Measurements from ENCODE around the gene NLRP12. TPM values are rescaled to one million over a fixed set of nuclear protein-coding genes. Genes with fewer than 3 reads are reported as not detected.
"Not testable (repeated sequence)": the region's sequence is repeated elsewhere in the genome, so short reads cannot be mapped to it uniquely, and the experiment has no call there.

NLRP12 gene
- total RNA-seq, 3 donors from 2014 or later, result not detected

DNA sequence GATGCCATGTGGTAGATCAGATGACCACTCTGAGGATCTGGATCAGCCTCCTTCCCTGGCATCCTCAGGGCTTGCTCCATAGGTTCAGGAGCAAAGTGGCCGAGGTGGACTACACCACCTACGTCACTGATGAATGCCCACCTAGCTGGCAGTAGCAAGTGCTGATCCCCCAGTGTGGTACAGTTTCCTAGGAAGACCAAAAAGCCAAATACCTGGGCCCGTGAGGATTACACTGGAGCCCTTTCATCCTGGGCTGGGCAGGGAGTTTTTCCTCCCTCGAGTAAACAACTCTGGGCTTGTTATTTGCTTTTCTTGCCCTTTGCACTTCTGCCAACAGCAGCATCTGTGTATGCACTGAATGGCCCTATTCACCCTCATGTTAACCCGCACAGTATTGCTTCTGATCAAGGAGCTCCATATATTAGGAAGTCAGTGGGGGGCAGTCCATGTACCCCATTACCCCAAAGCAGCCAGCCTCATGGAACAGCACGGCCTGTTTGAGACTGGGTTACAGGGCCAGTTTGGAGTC is 40.3 kb upstream of the NLRP12 start:
- H3K36me3 Mint-ChIP-seq (ENCODE audit: insufficient read depth), result no peaks in the 10 kb centered on the region
- no peak overlapping the region for H3K4me3 Mint-ChIP-seq
- DNase-seq, result no peak
- no peak for ATAC-seq
- H3K4me1 Mint-ChIP-seq (ENCODE audit: low read depth), result peaks cover 25% of the 10 kb centered on the region
- no peaks in the 10 kb centered on the region for H3K9me3 Mint-ChIP-seq
- no peaks in the 10 kb centered on the region for H3K27me3 Mint-ChIP-seq (ENCODE audit: low read depth)

GRCh38 chr19:53853707-53854106 is 29.6 kb upstream of the NLRP12 start:
- no peaks in the 10 kb centered on the region for H3K9me3 Mint-ChIP-seq
- DNase-seq (no peak), ATAC-seq (peak in 1 of 2 donors; percentile 30)
- H3K27me3 Mint-ChIP-seq (ENCODE audit: low read depth), result peaks cover 26% of the 10 kb centered on the region
- no peak overlapping the region for H3K4me3 Mint-ChIP-seq
- no peaks in the 10 kb centered on the region for H3K36me3 Mint-ChIP-seq (ENCODE audit: insufficient read depth)
- H3K4me1 Mint-ChIP-seq (ENCODE audit: low read depth), result peaks cover 6% of the 10 kb centered on the region

DNA sequence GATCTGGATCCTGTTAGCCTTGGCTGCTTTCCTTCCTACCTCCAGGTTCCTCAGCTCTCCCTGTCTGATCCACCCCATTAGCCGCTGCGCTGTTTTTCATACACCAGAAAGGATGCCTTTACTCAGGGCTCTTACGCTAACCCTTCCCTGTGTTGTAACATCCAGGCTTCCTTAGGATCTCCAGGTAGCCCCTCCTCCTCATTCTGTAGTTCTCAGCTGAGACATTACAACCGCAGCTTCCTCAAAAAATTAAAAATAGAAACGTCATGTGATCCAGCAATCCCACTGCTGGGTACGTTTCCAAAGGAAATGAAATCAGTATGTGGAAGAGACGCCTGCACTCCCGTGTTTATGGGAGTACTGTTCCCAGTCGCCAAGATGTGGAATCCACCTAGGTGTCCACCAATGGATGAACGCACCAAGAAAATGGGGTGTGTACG is 25.1 kb upstream of the NLRP12 start:
- DNase-seq (no peak), ATAC-seq (no peak)
- peaks cover 31% of the 10 kb centered on the region for H3K27me3 Mint-ChIP-seq (ENCODE audit: low read depth)
- H3K4me1 Mint-ChIP-seq (ENCODE audit: low read depth), result peaks cover 6% of the 10 kb centered on the region
- H3K4me3 Mint-ChIP-seq, result no peak overlapping the region
- H3K36me3 Mint-ChIP-seq (ENCODE audit: insufficient read depth), result no peaks in the 10 kb centered on the region
- no peaks in the 10 kb centered on the region for H3K9me3 Mint-ChIP-seq

GRCh38 chr19:53847555-53847954 is 23.4 kb upstream of the NLRP12 start:
- no peak for ATAC-seq
- Mint-ChIP-seq H3K9me3 (no peaks in the 10 kb centered on the region), H3K36me3 (ENCODE audit: insufficient read depth) (no peaks in the 10 kb centered on the region), H3K4me3 (no peak overlapping the region), H3K27me3 (ENCODE audit: low read depth) (peaks cover 27% of the 10 kb centered on the region), H3K4me1 (ENCODE audit: low read depth) (peaks cover 4% of the 10 kb centered on the region)
- DNase-seq, result no peak

DNA sequence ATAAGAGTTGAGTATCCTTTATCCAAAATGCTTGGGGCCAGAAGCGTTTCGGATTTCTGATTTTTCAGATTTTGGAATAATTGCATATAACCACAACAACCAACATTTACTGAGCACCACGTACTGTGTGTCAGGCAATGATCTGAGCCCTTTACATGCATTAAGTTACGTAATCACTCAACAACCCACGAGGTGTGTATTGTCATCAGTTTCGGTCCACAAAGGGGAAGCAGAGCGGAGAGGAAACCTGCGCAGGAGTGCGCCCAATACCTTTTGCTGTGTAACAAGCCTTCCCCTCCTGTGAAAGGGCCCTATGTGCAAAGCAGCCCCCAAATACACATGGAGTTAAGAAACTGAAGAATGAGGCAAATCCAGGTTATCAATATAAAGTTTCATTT is 20.7 kb upstream of the NLRP12 start:
- peaks cover 17% of the 10 kb centered on the region for H3K27me3 Mint-ChIP-seq (ENCODE audit: low read depth)

GRCh38 chr19:53840914-53841313 is 16.8 kb upstream of the NLRP12 start:
- DNase-seq; H3K36me3 Mint-ChIP-seq (ENCODE audit: insufficient read depth); H3K9me3 Mint-ChIP-seq; H3K4me1 Mint-ChIP-seq (ENCODE audit: low read depth); H3K4me3 Mint-ChIP-seq; ATAC-seq; H3K27me3 Mint-ChIP-seq (ENCODE audit: low read depth): not testable (repeated sequence)

More for the DNA sequence above, 20.7 kb upstream of the NLRP12 start:
- no peak for ATAC-seq
- no peak for DNase-seq
- no peak overlapping the region for H3K4me3 Mint-ChIP-seq
- H3K36me3 Mint-ChIP-seq (ENCODE audit: insufficient read depth), result no peaks in the 10 kb centered on the region
- H3K4me1 Mint-ChIP-seq (ENCODE audit: low read depth), result peaks cover 5% of the 10 kb centered on the region
- no peaks in the 10 kb centered on the region for H3K9me3 Mint-ChIP-seq

DNA sequence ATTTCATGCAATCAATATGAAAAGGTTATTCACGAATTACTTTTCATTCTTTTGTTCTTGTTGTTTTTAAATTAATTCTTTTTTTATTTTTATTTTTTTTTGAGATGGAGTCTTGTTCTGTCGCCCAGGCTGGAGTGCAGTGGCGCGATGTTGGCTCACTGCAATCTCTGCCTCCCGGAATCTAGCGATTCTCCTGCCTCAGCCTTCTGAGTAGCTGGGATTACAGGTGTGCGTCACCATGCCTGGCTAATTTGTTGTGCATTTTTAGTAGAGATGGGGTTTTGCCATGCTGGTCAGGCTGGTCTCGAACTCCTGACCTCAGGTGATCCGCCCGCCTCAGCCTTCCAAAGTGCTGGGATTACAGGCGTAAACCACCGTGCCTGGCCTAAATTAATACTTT is 16.1 kb upstream of the NLRP12 start:
- not testable (repeated sequence) for H3K4me3 Mint-ChIP-seq; H3K9me3 Mint-ChIP-seq; H3K4me1 Mint-ChIP-seq (ENCODE audit: low read depth); H3K36me3 Mint-ChIP-seq (ENCODE audit: insufficient read depth); H3K27me3 Mint-ChIP-seq (ENCODE audit: low read depth); DNase-seq; ATAC-seq

DNA sequence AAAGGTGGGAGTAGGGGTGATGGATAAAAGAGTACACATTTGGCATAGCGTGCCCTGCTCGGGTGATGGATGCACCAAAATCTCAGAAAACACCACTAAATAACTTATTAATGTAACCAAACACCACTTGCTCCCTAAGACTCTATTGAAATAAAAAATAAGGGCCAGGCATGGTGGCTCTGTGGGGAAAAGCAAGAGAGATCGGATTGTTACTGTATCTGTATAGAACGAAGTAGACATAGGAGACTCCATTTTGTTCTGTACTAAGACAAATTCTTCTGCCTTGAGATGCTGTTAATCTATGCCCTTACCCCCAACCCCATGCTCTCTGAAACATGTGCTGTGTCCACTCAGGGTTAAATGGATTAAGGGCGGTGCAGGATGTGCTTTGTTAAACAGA is 14.3 kb upstream of the NLRP12 start:
- not testable (repeated sequence) for DNase-seq; H3K4me1 Mint-ChIP-seq (ENCODE audit: low read depth); H3K36me3 Mint-ChIP-seq (ENCODE audit: insufficient read depth); ATAC-seq; H3K9me3 Mint-ChIP-seq; H3K4me3 Mint-ChIP-seq
- H3K27me3 Mint-ChIP-seq (ENCODE audit: low read depth), result peaks cover 13% of the 10 kb centered on the region

GRCh38 chr19:53832861-53833260 is 8.7 kb upstream of the NLRP12 start:
- not testable (repeated sequence) for H3K9me3 Mint-ChIP-seq

DNA sequence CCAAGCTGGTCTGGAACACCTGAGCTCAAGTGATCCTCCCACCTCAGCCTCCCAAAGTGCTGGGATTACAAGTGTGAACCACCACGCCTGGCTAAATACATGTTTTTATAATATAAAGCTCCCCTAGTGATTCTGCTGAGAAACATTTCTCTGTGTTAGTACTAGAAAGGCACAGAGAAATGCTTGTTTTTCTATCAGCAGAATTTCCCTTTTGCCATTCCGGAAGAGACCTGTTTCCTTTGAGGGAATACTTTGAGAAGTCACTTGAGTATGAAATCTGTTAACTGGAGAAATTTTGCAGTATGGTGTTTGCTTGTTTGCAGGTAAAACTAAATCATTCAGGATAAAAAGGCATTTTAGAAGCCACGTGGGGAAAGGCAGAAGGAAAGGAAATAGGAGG is 4.4 kb upstream of the NLRP12 start:
- Mint-ChIP-seq H3K36me3 (ENCODE audit: insufficient read depth) (no peaks in the 10 kb centered on the region), H3K9me3 (no peaks in the 10 kb centered on the region), H3K4me3 (no peak overlapping the region), H3K4me1 (ENCODE audit: low read depth) (no peaks in the 10 kb centered on the region), H3K27me3 (ENCODE audit: low read depth) (peaks cover 50% of the 10 kb centered on the region)
- ATAC-seq, result no peak
- DNase-seq, result no peak

More at GRCh38 chr19:53832861-53833260, 8.7 kb upstream of the NLRP12 start:
- not testable (repeated sequence) for H3K4me1 Mint-ChIP-seq (ENCODE audit: low read depth); ATAC-seq; H3K4me3 Mint-ChIP-seq; DNase-seq; H3K36me3 Mint-ChIP-seq (ENCODE audit: insufficient read depth)
- H3K27me3 Mint-ChIP-seq (ENCODE audit: low read depth), result peaks cover 44% of the 10 kb centered on the region

- H3K36me3 Mint-ChIP-seq (ENCODE audit: insufficient read depth), result no peaks in the 10 kb centered on the region
- no peaks in the 10 kb centered on the region for H3K4me1 Mint-ChIP-seq (ENCODE audit: low read depth)
- DNase-seq (no peak), ATAC-seq (no peak)
- H3K9me3 Mint-ChIP-seq, result no peaks in the 10 kb centered on the region
- H3K27me3 Mint-ChIP-seq (ENCODE audit: low read depth), result peaks cover 36% of the 10 kb centered on the region
- no peak overlapping the region for H3K4me3 Mint-ChIP-seq
Measured at GRCh38 chr19:53826876-53827275, 2.8 kb upstream of the NLRP12 start.

DNA sequence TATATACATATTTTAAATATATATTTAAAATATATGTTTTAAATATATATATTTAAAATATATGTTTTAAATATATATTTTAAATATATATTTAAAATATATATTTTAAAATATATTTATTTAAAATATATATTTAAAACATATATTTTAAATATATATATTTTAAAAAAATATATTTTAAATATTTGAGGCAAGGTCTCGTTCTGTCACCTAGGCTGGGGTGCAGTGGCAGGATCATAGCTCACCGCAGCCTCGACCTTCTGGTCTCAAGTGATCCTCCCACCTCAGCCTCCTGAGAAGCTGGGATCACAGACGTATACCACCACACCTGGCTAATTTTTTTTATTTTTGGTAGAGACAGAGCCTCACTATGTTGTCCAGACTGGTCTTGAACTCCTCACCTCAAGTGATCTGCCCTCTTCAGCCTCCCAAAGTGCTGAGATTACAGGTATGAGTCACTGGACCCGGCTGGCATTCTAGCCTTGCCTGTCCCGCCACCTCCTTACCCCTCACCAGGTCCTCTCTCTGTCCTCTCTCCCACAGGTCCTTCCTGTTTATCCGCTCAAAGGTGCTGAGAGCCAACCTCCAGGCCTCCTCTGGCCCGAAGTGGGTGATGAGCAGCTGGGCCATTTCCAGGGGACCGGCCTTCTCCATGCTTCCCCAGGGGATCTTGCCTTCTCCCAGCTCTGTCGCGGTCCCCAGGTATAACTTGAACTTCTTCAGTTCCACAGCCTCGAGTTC is 564 bp downstream of the NLRP12 start:
- DNase-seq (no peak), ATAC-seq (no peak)
- Mint-ChIP-seq H3K27me3 (ENCODE audit: low read depth) (peaks cover 25% of the 10 kb centered on the region), H3K4me3 (no peak overlapping the region), H3K4me1 (ENCODE audit: low read depth) (no peaks in the 10 kb centered on the region), H3K9me3 (no peaks in the 10 kb centered on the region), H3K36me3 (ENCODE audit: insufficient read depth) (no peaks in the 10 kb centered on the region)

DNA sequence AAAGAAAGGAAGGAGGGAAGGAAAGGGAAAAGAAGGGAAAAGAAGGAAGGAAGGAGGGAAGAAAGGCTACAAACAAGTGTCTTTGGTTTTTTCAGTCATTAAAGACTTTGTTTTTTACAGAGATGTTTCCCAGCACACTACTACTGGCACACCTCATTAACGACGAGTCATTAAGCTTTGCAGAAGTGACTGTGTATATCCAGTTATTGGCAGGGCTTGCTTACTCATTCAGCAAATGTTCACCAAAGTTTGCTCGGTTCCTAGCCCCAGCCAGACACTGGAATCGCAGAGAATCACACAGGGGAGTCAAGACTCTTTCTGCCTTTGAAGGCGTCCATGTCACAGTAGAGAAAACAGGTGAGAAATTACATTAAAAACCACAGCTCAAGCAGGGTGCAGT is 4.3 kb downstream of the NLRP12 start:
- Mint-ChIP-seq H3K27me3 (ENCODE audit: low read depth) (peaks cover 16% of the 10 kb centered on the region), H3K9me3 (no peaks in the 10 kb centered on the region)

DNA sequence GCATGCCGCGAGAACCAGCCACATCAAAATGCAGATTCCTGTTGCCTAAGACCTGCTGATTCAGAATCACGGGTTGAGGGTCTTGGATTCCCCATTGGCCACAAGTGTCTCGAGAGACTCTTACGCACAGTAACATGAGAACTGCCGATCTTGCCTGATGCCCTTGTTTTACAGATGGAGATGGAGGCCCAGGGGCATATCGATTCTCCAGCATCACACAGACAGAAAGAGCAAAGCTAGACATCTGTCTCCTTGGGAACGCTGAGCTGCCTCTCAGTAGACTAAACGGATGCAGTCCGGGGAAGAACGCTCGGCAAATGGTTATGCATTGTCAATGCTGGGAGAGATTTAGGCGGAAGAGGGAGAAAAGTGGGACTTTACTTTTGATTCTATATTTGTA is 5.4 kb downstream of the NLRP12 start:
- no peak overlapping the region for H3K4me3 Mint-ChIP-seq
- ATAC-seq (no peak), DNase-seq (no peak)
- H3K27me3 Mint-ChIP-seq (ENCODE audit: low read depth), result peaks cover 6% of the 10 kb centered on the region
- no peaks in the 10 kb centered on the region for H3K9me3 Mint-ChIP-seq
- H3K4me1 Mint-ChIP-seq (ENCODE audit: low read depth), result no peaks in the 10 kb centered on the region
- H3K36me3 Mint-ChIP-seq (ENCODE audit: insufficient read depth), result no peaks in the 10 kb centered on the region

More for the DNA sequence above, 4.3 kb downstream of the NLRP12 start:
- ATAC-seq (no peak), DNase-seq (no peak)
- no peaks in the 10 kb centered on the region for H3K36me3 Mint-ChIP-seq (ENCODE audit: insufficient read depth)
- no peaks in the 10 kb centered on the region for H3K4me1 Mint-ChIP-seq (ENCODE audit: low read depth)
- no peak overlapping the region for H3K4me3 Mint-ChIP-seq

DNA sequence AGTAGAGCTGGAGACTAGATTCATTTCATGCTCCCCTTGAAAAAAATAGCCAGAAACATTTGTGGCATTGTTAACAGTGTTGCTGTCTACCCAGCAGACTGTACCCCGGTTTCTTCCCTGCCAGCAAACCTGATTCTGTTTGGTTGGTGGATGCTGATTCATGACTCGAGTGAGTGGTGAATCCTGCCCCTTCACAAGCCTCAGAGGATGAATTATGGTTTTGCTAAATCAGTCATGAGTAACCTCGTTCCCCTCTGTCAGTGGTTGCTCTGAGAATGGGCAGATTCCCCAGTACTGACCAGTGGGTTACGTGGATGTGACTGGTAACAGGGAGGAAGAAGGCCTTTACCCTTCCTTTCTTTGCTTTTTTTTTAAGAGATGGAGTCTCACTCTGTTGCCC is 10.1 kb downstream of the NLRP12 start:
- H3K4me3 Mint-ChIP-seq, result no peak overlapping the region
- ATAC-seq (no peak), DNase-seq (no peak)
- H3K4me1 Mint-ChIP-seq (ENCODE audit: low read depth), result no peaks in the 10 kb centered on the region
- H3K27me3 Mint-ChIP-seq (ENCODE audit: low read depth), result no peaks in the 10 kb centered on the region
- H3K9me3 Mint-ChIP-seq, result no peaks in the 10 kb centered on the region
- no peaks in the 10 kb centered on the region for H3K36me3 Mint-ChIP-seq (ENCODE audit: insufficient read depth)

All from activated T-cell treated with anti-CD3 and anti-CD28 coated beads, Interleukin-2, amount 50 U/mL, for 4 hours (primary cell).